ENCODE measurements around the gene PLSCR2.
A peak's percentile ranks its signal among the peaks of the same experiment; 100 is the strongest.
"Not testable (repeated sequence)": the region's sequence is repeated elsewhere in the genome, so short reads cannot be mapped to it uniquely, and the experiment has no call there.

Gene PLSCR2, protein sequence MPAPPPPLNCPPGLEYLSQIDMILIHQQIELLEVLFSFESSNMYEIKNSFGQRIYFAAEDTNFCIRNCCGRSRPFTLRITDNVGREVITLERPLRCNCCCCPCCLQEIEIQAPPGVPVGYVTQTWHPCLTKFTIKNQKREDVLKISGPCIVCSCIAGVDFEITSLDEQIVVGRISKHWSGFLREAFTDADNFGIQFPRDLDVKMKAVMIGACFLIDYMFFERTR

DNA sequence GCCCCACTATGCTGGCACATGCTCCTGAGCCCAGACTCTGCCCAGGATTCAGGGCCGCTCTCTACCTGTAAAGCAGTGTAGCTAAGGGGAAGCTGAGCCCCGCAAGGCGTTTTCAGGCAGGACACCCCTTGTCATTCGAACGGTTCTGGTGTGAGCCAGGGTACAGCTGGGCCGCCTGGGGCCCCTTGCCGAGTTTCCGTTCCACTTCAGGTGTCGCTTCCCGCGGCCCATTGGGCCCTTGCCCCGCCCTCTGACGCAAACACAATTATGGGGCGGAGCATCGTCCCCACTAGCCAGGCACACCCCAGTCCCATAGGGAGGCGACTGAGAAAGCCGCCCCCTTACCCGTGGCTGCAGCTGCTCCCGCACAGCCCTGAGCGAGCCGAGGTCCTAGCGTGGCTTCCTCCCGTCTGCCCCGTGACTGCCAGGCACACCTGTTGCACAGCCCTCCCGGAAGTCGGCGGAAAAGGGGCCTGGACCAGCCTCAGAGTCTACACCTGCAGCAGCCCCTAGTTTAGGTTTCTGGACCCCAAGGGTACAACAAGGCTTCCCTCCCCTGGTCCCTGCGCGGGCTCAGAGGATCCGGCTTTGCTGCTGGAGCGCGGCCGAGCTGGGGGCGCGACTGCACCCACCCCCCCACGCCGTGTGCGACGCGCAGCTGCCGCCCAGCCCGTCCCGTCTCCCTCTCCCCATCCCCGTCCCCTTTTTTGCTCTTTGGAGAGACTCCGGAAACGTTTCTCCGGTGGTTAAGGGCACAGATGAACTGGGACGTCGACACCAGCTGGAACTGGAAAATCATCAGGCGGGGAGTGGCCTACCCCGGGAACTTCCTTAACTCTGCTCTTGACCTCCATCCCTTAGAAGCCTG lies at the start of gene PLSCR2:
TSS of gene PLSCR2 (minus strand) at position 412 of the 868 bp plus-strand sequence. CDS start 9,657 bp downstream, outside the sequence.
- peak; percentile 10 for DNase-seq (ENCODE audit: low spot score)

DNA sequence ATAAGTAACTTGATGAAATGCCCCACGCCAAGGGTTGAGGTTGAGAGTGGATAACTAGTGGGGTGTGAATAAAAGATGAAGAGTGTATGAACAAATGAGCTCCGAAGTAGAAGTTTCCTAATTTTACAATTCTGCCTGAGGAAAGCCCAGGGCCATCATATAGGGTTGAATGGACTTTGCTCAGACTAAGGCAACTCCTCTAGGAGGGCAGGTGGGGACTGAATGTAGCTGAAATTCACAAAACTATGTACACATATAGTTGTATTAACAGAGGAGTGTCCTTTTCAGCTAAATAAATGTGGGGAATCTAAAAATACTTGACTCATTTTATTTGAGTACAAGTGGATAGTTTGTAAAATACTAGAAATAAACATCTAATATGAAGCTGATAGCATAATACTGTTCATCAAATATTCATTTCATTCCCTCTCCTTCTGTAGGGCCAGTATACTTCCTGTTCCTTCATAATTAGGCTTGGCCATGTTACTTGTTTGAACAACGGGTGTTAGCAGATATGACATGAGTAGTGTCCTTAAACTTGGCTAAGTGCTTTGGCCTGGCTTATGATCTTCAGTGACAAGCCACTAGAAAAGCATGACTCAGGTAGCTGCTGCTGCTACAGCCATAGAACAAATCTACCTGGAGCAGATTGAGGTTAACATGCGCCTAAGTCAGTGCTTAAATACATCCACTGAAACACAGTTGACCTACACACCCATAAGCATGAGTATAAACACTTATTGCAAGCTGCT lies 48.5 kb upstream of the PLSCR2 start:
- no peak for DNase-seq (ENCODE audit: low spot score)

DNA sequence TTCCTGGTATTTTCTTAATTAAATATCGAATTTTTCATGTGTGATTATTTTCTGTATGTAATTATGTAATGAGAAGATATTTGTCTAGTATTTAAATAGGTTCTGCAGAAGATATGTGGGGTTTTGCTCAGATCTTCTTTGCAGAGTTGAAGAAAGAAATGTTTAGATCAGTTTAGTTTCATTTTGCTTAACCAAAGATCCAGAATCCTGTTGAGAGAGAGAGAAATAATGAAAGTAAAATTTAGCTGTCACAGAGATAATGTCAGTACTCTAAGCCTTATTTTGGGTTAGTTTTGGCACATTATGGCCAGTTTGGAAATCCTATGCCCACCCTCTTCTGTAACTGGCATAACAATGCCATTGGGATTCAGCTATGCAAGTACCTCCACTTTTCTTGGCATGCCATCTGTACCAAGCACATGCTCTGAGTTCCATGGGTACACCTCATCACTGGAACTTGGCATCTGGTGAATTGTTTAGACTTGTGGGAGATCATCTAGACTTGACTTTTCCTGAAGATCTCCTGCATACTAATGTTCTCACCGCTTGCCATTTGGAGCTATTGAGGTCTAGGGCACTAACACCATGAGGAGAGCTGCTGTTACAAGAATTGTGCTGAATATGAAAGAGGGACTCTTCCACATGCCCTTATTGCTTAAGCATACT lies 44.2 kb upstream of the PLSCR2 start:
- no peak for DNase-seq (ENCODE audit: low spot score)

DNA sequence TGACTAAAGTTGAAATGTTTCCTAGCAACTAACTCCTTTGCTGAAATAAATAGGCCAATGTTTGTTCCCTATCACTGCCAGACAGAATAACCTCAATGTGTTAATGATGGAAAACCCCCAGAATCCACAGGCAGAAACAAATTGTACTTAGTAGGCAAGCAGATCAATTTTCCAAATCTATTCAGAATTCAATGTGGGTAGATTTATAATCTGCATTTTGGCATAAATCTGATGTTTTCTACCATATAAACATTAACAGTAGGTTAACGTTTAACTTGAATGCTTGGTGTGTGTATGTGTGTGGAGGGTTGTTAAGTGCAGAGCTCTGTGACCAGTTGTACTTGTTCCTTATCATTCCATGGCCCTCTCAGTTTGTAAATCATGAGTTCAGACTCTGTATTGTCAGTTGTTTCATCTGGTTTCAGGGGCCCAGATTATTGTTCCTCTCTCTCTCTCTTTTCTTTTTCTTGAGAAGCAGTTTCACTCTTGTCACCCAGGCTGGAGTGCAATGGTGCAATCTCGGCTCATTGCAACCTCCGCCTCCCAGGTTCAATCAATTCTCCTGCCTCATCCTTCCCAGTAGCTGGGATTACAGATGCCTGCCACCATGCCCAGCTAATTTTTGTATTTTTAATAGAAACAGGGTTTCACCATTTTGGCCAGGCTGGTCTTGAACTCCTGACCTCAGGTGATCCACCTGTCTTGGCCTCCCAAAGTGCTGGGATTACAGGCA lies 42.2 kb upstream of the PLSCR2 start:
- DNase-seq (ENCODE audit: low spot score) = no peak

DNA sequence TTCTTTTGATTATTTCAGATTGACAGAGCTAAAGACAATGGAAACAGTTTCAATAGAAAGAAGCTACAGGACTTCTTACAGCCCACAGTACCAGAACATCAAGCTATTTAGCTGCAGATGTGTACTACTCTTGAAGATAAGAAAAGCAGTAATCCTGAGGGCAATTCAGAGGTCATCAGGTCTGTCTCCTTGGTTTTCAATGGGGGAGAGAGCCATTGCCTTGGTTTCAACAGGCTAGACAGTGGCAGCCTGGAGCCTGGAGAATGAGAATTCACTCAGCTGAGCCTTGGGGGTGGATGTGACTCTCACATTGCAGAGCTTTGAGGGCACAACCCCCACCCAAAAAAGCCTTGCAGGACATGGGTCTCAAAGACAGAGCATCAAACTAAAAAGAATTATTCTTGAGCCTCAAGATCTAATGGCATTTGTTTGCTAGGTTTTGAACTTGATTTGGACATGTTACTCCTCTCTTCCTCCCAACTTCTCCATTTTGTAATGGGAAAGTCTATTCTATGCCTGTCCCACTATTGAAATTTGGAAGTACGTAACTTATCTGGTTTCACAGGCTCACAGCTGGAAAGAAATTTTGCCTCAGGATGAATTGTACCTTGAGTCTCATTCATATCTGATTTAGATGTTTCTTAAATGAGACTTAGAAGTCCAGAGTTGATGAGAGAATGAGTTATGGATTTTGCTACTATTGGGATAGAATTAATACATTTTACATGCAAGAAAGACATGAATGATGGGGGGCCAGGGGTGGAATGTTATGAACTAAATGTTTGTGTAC lies 38.2 kb upstream of the PLSCR2 start:
- no peak for DNase-seq (ENCODE audit: low spot score)

DNA sequence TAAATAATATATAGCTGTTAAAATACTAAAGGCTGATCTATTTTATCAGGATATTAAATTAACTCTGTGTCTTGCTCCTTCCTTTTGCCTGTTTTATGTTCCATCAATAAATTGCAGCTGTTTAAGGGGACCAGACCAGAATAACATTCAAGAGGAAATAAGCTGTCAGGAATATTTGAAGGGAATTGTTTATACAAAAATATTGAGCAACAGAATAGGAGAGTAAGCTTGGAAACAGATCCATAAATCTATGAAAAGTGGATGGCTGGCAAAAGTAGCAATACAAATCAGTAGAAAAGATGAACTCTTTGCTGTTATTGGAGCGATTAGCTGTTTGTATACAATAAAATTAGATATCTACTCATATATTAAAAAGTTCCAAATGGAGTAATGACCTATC lies 36.2 kb upstream of the PLSCR2 start:
- DNase-seq (ENCODE audit: low spot score) = no peak

DNA sequence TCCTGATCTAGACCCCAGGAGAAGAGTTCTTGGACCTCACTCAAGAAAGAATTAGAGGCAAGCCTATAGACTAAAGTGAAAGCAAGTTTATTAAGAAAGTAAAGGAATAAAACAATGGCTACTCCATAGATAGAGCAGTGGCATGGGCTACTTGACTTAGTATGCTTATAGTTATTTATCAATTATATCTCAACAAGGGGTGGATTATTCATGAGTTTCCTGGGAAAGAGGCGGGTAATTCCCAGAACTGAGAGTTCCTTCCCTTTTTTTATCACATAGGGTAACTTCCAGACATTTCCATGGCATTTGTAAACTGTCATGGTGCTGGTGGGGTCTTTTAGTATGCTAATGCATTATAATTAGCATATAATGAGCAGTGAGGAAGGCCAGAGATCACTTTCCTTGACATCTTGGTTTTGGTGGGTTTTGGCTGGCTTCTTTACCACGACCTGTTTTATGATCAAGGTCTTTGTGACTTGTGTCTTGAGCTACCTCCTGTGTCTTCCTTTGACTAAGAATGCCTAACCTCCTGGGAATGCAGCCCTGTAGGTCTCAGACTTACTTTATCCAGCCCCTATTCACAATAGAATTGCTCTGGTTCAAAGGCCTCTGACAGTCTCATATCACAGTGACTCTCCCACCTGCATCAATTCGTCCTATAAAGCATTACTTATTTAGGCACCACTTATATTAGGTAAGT lies 35.3 kb upstream of the PLSCR2 start:
- DNase-seq (ENCODE audit: low spot score) = no peak

DNA sequence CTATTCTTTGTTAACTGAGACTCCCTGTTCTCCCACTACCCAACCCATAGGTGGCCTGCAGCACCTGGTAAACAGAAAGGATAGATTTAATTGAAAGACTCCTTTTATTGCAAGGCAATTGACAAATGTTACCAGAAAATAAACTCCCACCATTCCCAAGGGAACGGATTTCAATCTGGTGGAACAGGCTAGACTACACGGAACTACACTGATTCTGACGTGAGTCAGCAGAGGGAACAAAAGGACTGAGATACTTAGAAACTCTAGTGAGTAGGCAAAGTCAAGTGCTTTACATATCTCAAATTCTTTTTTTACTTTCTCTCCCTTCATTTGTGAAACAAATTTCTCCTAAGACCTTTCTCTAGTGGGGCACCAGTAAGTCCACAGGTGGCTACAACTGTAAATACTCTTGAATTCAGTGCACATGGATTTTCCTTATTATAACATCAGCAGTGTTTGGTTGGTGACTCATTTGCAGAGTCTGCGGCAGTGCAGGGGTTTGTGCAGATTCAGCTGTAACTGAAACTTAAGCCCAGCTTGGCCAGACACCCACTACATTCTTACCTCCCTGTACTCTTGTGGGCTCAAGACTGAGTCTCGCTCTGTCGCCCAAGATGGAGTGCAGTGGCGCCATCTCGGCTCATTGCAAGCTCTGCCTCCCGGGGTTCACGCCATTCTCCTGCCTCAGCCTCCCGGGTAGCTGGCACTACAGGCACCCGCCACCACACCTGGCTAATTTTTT lies 34.3 kb upstream of the PLSCR2 start:
- DNase-seq (ENCODE audit: low spot score) = no peak

DNA sequence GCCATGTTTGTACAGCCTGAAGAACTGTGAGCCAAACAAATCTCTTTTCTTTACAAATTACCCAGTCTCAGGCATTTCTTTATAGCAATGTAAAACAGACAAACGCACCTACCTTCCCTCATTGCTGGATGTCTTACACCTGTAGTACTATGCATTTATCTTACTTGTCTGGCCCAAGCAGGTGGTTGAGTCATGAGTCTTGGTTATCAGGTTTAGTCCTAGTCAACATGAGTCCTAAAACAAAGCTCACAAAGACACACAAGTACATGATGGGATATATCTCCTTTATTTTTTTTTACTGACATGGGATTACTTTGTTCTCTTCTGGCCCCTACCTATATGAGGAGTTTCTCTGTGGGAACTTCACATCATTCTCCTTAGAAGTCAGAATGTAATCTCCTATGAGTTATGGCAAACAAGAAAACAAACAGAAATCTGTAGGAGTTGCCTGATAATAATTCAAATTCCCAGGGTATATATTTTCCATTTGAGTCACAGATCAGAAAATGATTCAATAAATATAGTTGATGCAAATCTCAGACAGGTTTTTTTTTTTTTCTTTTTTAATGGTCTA lies 33.6 kb upstream of the PLSCR2 start:
- DNase-seq (ENCODE audit: low spot score) = no peak

DNA sequence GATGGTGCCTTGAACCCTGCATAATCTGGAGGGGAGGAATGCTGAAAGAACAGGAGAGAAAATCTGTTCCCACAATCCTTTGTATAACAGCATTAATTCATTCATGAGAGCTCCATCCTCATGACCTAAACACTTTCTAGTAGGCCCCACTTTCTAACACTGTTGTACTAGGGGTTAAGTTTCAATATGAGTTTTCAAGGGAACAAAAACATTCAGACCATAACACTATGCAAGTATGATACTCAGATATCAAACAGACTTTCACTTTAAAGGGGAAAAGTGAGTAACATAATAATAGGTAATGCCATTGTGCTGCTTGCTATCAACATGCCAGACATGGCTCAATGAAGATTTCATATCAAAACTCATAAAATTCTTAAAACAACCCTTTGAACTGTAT lies 32.4 kb upstream of the PLSCR2 start:
- DNase-seq (ENCODE audit: low spot score) = no peak

DNA sequence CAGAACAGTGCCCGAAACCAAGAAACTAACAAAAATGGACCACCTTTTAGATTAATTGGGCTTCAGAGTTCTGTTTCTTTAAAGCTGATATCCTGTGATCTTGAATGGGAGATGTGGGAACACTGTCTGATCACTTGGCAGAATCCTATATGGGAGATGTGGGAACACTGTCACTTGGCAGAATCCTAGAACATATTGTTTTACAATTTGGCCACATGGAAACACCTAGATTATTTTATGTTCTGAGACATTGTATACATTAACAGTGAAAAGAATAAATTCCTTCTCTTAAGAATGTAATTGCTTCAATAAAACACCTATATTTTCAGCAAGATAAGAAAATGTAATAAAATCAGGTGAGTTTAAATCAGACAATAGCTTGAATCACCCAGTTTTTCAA lies 30.3 kb upstream of the PLSCR2 start:
- no peak for DNase-seq (ENCODE audit: low spot score)

DNA sequence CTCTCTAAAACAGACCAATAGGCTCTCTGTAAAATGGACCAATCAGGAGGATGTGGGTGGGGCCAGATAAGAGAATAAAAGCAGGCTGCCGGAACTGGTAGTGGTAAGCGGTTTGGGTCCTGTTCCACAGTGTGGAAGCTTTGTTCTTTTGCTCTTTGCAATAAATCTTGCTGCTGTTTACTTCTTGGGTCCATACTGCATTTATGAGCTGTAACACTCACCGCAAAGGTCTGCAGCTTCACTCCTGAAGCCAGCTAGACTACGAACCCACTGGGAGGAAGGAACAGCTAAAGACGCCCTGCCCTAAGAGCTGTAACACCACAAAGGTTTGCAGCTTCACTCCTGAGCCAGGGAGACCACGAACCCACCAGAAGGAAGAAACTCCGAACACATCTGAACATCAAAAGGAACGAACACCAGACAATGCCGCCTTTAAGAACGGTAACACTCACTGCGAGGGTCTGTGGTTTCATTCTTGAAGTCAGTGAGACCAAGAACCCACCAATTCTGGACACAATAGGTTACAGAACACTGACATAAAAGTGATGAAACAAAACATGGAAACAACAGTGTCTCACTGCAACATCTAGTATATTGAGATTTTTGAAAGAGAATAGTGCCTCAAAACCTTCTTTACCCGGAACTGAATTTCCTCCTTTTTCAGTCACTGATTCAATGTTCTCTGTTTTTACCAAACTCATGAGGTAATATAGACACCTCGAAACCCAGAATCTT lies 28.8 kb upstream of the PLSCR2 start:
- no peak for DNase-seq (ENCODE audit: low spot score)

DNA sequence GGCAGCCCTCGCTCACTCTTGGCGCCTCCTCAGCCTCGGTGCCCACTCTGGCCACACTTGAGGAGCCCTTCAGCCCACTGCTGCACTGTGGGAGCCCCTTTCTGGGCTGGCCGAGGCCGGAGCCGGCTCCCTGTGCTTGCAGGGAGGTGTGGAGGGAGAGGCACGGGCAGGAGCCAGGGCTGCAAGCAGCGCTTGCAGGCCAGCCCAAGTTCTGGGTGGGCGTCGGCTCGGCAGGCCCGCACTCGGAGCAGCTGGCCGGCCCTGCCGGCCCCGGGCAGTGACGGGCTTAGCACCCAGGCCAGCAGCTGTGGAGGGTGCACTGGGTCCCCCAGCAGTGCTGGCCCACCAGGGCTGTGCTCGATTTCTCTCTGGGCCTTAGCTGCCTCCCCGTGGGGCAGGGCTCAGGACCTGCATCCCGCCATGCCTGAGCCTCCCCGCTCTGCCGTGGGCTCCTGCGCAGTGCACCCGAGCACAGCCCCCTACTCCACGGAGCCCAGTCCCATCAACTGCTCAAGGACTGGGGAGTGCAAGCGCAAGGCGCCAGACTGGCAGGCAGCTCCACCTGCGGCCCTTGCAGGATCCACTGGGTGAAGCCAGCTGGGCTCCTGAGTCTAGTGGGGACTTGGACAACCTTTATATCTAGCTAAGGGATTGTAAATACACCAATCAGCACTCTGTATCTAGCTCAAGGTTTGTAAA lies 27.9 kb upstream of the PLSCR2 start:
- DNase-seq (ENCODE audit: low spot score) = not testable (repeated sequence)

DNA sequence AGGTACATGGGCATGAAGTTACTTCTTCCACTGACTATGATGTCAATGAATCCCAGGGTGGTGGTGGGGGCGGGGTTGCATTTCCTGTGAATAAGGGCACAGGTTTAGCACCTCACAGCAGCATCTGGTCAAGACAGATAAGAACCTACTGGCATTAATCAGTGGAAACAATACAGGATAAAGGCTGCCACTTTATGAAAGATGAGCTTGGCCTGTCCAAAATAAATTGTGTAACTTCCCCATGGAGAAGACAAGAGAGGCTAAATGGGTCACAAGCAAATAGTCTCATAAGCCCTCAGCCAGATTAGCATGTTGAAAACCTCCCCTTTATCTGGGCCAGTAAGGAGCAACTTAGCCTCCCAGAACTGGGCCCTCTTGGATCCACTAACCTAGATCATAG lies 27.4 kb upstream of the PLSCR2 start:
- no peak for DNase-seq (ENCODE audit: low spot score)

DNA sequence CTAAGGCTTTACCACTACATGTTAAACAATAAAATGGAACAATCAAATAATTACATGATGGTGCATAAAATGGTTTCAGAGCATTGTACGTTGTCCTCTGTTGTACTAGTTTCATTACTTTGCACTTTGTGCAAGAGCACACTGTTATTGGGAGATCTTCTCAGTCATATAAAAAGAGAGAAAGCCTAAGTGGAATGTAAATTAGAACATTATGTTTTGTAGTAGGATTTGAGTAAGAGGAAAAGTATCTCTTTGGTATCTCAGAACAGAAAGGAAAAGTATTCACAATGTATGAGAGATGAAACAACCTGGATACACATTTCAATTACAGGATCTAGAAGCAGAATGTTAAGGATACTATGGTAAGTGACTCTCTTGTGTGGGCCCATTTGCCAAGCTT lies 26.9 kb upstream of the PLSCR2 start:
- DNase-seq (ENCODE audit: low spot score) = no peak

DNA sequence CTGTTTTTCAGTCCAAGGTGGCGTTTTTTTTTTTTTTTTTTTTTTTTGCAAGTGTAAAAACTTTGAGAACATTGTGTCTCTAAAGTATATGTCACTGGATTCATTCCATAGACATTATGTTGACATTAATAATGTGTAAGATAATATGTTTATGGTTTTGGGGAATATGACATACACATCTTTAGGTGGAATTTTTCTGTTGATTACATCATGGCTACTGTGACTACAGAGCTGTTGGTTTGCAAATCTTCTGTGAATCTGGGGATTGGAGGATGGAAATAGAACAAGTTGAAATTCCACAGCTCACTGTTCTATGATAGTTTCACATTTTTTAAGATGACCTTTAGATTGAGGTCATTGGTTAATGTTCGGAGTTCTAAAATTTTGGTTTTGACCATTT lies 24.4 kb upstream of the PLSCR2 start:
- DNase-seq (ENCODE audit: low spot score) = no peak

DNA sequence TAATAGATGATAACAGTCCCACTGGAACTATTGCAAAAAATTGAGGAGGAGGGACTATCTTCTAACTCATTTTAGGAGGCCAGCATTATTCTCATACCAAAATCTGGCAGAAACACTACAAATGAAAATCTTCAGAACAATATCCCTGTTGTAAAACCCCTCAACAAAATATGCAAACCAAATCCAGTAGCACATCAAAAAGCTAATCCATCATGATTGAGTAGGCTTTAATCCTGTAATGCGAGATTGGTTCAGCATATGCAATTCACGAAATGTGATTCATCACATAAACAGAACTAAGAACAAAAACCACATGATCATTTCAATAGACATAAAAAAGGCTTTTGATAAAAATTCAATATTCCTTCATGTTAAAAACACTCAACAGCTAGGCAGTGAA lies 23.9 kb upstream of the PLSCR2 start:
- DNase-seq (ENCODE audit: low spot score) = no peak

DNA sequence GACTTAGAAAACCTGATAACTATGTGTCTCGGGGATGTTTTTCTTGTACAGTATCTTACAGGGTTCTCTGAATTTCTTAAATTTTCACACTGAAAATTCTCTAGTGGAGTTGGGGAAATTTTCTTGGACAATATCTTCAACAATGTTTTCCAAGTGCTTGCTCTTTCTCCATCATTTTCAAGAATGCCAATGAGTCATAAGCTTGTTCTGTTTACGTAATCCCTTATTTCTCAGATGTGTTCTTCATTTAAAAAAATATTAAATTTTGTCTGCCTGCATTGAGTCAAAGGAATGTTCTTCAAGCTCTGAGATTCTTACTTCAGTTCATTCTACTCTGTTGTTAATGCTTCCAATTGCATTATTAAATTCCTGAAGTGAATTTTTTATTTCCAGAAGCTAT lies 21.9 kb upstream of the PLSCR2 start:
- DNase-seq (ENCODE audit: low spot score) = no peak

Measured in putamen (tissue), 1 donor.